GM12864 (cell line): ENCODE results near the gene SCAMP4.

Source experiments
- DNase-seq: peaks from one replicate; pipeline ENCODE4 v3.0.0-alpha.2; 2011; ENCODE audit warnings: low read depth
- H3K4me3 ChIP-seq: 2 replicates; pipeline ENCODE4 v1.5.1; 2011; ENCODE audit warnings: mild to moderate bottlenecking, low read depth, low read length, control low read depth
- TF ChIP-seq, protein P1 (sequence below): IDR thresholded peaks from 2 replicates; pipeline ENCODE4 v1.5.1; 2011; ENCODE audit warnings: low read depth, mild to moderate bottlenecking, moderate library complexity, low read length, control low read depth, inconsistent platforms; ENCODE audit errors: missing control alignments

The SCAMP4 gene

DNA sequence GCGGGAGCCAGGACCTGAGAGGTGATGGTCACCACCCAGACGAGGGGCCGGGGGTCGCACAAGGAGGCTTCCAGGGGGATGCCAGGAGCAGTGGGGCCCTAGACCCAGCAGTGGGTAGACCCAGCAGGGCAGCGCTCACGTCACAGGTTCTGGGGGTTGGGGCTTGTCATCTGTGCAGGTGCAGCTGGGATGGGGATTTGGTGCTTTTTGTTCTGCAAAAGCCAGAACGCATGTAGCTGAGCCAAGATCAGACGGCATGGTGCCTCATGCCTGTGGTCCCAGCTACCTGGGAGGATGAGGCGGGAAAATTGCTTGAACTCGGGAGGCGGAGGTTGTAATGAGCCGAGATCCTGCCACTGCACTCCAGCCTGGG, 50.9 kb downstream of the SCAMP4 start:
- no peak overlapping the region for H3K4me3 ChIP-seq
- DNase-seq = no peak
- TF ChIP-seq, protein P1, sequence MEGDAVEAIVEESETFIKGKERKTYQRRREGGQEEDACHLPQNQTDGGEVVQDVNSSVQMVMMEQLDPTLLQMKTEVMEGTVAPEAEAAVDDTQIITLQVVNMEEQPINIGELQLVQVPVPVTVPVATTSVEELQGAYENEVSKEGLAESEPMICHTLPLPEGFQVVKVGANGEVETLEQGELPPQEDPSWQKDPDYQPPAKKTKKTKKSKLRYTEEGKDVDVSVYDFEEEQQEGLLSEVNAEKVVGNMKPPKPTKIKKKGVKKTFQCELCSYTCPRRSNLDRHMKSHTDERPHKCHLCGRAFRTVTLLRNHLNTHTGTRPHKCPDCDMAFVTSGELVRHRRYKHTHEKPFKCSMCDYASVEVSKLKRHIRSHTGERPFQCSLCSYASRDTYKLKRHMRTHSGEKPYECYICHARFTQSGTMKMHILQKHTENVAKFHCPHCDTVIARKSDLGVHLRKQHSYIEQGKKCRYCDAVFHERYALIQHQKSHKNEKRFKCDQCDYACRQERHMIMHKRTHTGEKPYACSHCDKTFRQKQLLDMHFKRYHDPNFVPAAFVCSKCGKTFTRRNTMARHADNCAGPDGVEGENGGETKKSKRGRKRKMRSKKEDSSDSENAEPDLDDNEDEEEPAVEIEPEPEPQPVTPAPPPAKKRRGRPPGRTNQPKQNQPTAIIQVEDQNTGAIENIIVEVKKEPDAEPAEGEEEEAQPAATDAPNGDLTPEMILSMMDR = no peak

DNA sequence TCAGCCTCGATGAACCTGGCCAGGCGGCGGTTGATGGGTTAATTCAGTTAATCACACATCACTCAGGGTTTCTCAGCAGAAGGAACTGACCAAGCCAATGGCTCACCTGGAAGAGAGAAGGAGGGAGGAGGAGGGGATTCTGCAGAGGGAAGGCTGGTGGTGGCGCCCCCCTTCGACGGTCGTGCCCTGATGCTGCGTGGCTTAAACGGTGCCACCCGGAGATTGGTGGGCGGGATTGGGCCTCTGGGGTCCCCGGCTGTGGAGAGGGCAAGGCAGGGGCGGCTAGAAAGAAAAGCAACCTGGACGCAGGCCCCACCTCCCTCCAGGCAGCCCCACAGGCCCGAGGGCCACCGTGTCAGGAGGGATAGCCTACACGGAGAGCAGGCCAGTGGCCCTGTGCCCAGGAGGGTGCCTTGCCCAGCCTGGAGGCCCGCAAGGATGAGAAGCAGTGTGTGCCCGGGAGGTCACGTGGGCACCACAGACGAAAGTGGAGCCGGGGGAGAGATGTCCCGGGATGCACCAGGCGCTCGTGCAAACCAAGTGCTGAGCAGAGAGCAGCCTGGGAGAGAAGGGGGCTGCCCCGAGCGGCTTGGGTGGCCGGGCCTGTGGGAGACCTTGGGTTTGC, 51.8 kb downstream of the SCAMP4 start:
- TF ChIP-seq, protein P1 = no peak
- DNase-seq = no peak
- no peak overlapping the region for H3K4me3 ChIP-seq

GRCh38 chr19:1957562-1958248, 52.5 kb downstream of the SCAMP4 start:
- TF ChIP-seq, protein P1 = no peak
- H3K4me3 ChIP-seq = no peak overlapping the region
- DNase-seq = no peak

GRCh38 chr19:1959928-1960589, 54.9 kb downstream of the SCAMP4 start:
- TF ChIP-seq, protein P1 = no peak

GRCh38 chr19:1961000-1961883, 56.0 kb downstream of the SCAMP4 start:
- TF ChIP-seq, protein P1 = no peak
- no peak for DNase-seq
- H3K4me3 ChIP-seq = no peak overlapping the region

More at GRCh38 chr19:1959928-1960589, 54.9 kb downstream of the SCAMP4 start:
- no peak for DNase-seq
- no peak overlapping the region for H3K4me3 ChIP-seq

DNA sequence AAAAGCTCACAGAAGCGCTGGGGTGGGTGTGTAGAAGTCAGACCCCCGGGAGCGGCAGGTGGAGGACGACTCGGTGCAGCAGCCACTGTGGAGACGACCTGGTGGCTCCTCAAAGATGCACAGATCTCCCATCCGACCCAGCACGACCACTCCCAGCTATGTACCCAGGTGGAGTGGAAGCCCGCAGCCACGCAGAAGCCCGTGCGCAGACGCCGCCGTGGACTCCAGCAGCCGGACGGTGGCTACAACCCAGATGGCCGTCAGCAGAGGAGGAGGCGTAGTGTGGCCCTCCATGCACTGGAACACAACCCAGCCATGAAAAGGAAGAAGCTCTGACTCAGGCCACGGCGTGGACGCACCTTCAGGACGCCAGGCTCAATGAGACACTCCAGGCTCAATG, 57.5 kb downstream of the SCAMP4 start:
- H3K4me3 ChIP-seq = no peak overlapping the region
- DNase-seq = no peak
- TF ChIP-seq, protein P1 = no peak
